Omental fat pad (tissue), 4 donors: ENCODE results near the gene PUM2. TPM values are rescaled to one million over a fixed set of nuclear protein-coding genes. Genes with fewer than 3 reads are reported as not detected.

ENCODE experiments used
- ATAC-seq: fragments of 150-250 bp; one replicate; pipeline ENCODE4 v1.9.1; 2016; ENCODE audit warnings: mild to moderate bottlenecking, moderate library complexity; ENCODE audit not compliant: low FRiP score
- DNase-seq: peaks from one replicate; pipeline ENCODE4 v3.0.0-alpha.2; 2019; ENCODE audit warnings: low spot score
- total RNA-seq, 4 donors: library from RNA; depleted of rRNA; stranded (reverse); fragments of >200 nt; gene quantifications; one replicate each; pipeline ENCODE4 v1.1.0, GENCODE V29; 2016
- TF ChIP-seq, protein P1 (sequence below), 3 donors: fragments of 450-650 bp; IDR thresholded peaks; one replicate each; pipeline ENCODE4 v1.5.1; 2016 to 2017; ENCODE audit warnings: antibody characterized with exemption in 3 of 3, mild to moderate bottlenecking in 3 of 3, moderate library complexity in 2 of 3

The PUM2 gene
- total RNA-seq, 4 donors from 2014 or later, result 42.3 to 72.4 (median 57.8) TPM

DNA sequence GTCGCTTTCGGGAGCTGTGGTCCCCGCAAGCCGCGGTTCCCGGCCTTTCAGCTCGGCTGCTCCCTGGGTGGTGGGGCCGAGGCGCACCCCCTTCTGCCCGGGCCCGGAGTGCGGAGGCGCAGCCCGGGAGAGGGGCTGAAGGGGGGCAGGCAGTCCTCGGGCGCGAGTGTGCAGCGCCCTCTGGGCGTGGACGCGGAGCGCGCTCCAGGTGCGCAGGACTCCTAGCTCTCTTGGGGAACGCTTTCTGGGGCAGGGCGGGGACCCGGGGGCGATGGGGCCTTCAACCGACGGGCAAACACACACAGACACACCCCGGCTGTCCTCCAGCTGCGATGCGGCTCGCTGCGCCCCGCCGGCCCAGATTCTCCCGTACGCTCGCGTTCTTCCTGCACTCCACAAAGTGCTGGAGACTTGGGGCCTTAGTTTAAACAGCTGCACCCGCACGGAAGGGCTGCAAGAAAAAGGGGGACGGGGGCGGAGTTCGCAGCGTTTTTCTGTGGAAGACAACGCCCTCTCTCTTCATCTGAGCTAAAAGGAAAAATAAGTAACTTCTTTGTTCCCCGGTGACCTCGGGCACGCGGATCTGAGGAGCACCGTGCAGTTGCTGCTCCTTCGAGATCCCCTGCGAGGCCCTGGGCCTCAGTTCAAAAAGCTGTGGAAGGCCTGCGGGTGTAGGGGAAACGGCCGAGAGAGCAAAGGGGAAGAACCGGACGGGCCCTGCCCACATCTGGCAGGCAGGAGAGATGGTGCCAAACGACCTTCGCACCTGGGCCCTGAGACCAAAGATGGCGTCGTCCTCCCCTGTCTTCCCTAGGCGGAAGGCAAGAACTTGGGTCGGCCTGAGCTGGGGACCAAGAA, 125.1 kb downstream of the PUM2 start:
- DNase-seq (no peak), ATAC-seq (peak; percentile 53)
- TF ChIP-seq, protein P1, sequence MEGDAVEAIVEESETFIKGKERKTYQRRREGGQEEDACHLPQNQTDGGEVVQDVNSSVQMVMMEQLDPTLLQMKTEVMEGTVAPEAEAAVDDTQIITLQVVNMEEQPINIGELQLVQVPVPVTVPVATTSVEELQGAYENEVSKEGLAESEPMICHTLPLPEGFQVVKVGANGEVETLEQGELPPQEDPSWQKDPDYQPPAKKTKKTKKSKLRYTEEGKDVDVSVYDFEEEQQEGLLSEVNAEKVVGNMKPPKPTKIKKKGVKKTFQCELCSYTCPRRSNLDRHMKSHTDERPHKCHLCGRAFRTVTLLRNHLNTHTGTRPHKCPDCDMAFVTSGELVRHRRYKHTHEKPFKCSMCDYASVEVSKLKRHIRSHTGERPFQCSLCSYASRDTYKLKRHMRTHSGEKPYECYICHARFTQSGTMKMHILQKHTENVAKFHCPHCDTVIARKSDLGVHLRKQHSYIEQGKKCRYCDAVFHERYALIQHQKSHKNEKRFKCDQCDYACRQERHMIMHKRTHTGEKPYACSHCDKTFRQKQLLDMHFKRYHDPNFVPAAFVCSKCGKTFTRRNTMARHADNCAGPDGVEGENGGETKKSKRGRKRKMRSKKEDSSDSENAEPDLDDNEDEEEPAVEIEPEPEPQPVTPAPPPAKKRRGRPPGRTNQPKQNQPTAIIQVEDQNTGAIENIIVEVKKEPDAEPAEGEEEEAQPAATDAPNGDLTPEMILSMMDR (IDR thresholded peaks at IDR 0.05), result no peak

GRCh38 chr2:20224716-20225293, 125.8 kb downstream of the PUM2 start, which contains the start of gene SDC1:
SDC1 (minus strand) TSS chr2:20225130; CDS start chr2:20224867, 263 bp downstream.
- TF ChIP-seq, protein P1 (IDR thresholded peaks at IDR 0.05), result no peak
- DNase-seq (no peak), ATAC-seq (peak; percentile 52)

GRCh38 chr2:20224164-20224715, 126.4 kb downstream of the PUM2 start:
- peak; percentile 11 for ATAC-seq
- TF ChIP-seq, protein P1 (IDR thresholded peaks at IDR 0.05), result no peak
- no peak for DNase-seq

DNA sequence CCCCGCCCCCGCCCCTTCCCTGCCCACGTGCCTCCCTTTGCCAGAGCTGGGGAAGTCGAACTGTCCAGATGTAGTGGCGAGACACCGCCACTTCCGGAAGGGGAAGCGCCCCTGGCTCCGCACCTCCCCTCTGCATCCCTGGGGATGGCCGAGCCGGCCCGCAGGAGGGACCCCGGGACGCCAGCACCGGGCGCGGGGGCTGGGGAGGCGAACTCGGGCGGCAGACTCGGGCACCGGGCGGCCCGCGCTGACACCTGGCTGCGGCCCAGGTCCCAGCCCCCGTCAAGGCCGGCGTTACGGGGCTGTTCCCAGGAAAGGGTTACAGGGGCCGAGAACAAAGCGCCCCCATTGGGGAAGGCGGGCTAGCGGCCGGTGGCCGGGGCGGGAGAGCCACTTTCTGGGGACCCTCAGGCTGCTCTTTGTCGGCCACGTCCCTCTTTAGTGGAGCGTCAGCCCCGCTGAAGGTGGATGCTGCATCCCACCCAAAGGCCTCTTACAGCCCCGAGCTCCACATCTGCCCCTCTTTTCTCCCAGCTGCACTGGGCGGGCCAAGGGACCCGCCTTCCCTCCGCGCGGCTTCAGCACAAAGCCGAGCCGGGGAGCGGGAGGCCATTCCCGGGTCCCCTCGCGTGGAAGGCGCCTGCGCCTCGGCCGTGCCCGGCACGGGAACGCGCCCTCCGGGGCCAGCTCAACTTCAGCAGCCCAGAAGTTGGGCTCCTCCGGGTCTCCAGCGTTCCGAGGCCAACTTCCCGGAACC, 127.1 kb downstream of the PUM2 start:
- TF ChIP-seq, protein P1 (IDR thresholded peaks at IDR 0.05), result no peak
- ATAC-seq (peak; percentile 22), DNase-seq (no peak)

- no peak for ATAC-seq
- TF ChIP-seq, protein P1 (IDR thresholded peaks at IDR 0.05), result no peak
- no peak for DNase-seq
Observed at GRCh38 chr2:20222769-20223406, 127.8 kb downstream of the PUM2 start.

DNA sequence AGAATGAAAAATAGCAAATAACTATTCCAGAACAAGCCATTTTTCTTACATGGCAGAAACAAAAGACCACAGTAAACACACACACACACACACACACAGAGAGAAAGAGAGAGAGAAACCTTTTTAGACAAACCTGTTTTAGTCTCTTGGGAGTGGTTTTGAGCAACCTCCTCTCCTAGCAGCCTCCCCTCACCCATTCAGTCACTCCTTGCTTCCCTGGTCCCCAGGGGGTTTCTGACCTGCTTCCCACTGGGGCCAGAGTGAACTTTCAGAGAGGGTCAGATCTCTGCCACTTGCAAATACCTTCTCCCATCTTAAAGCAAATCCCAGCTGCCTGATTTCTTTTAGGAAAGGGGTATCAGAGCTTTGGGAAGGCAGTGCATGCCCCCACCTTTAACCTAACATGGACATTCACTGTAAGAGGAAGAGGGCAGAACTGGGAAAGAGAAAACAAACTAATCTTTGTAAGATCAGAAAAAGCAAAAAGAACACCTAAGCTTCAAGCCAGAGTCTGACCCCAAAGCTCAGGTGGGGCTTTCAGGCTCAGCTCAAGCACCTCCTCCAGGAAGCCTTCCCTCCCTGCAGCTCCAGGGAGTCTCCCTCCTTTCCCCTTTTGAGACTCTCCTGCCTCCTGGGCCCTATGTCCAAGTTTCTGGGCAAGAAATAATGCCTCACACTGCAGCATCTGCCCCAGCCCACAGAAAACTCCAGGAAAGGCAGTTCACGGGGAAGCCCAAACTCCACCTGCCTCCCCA, 128.5 kb downstream of the PUM2 start:
- ATAC-seq (no peak), DNase-seq (no peak)
- TF ChIP-seq, protein P1 (IDR thresholded peaks at IDR 0.05), result no peak
